ENCODE results near the gene DDR1.

GRCh38 chr6:30835576-30835975 lies 48.7 kb upstream of the DDR1 start:
- TF ChIP-seq CTCF (IDR thresholded peaks at IDR 0.05) (no peak), POLR2AphosphoS5 (IDR thresholded peaks at IDR 0.05) (no peak), POLR2A (IDR thresholded peaks at IDR 0.05) (no peak), EP300 (IDR thresholded peaks at IDR 0.05) (no peak)

Measured in gastroesophageal sphincter (tissue), 3 donors.